Stimulated activated CD4-positive, alpha-beta T cell treated with anti-CD3 and anti-CD28 coated beads, Interleukin-4, amount 100 ng/mL, for 1 hour (primary cell): ENCODE results near the gene LHFPL4.

ENCODE experiments used
- DNase-seq: peaks from one replicate; pipeline ENCODE4 v3.0.0-alpha.2; 2020

The LHFPL4 gene

GRCh38 chr3:9468460-9468859 lies 85.2 kb downstream of the LHFPL4 start:
- DNase-seq = peak; percentile 8

GRCh38 chr3:9467451-9467850 lies 86.2 kb downstream of the LHFPL4 start:
- no peak for DNase-seq

GRCh38 chr3:9455596-9456131 lies 98.0 kb downstream of the LHFPL4 start:
- no peak for DNase-seq

GRCh38 chr3:9452417-9452816 lies 101.2 kb downstream of the LHFPL4 start:
- DNase-seq = no peak

GRCh38 chr3:9450991-9451390 lies 102.6 kb downstream of the LHFPL4 start:
- DNase-seq = no peak

GRCh38 chr3:9450126-9450525 lies 103.5 kb downstream of the LHFPL4 start:
- DNase-seq = no peak

- DNase-seq = no peak
Measured at GRCh38 chr3:9448643-9449042, 105.0 kb downstream of the LHFPL4 start.
